WTC11 (cell line): ENCODE results near the gene SERPING1. TPM values are rescaled to one million over a fixed set of nuclear protein-coding genes. Genes with fewer than 3 reads are reported as not detected.

Source experiments
- ATAC-seq: fragments of 200-7000 bp; cut with Tn5 transposase; 2 replicates; pipeline ENCODE4 v1.10.0; 2021; ENCODE audit warnings: mild to moderate bottlenecking, moderate library complexity
- CTCF ChIA-PET: fragments of 300-600 bp; sonication (Branson Sonifier 250); formaldehyde crosslinking; loops from one replicate; lab custom pipeline; 2021; ENCODE audit warnings: antibody characterized with exemption; lab: Charles Lee
- POLR2A ChIA-PET: fragments of 350-600 bp; sonication (Branson Sonifier 250); formaldehyde crosslinking; loops from one replicate; lab custom pipeline; 2021; ENCODE audit warnings: antibody characterized with exemption; lab: Charles Lee
- DNase-seq: peaks from one replicate; pipeline ENCODE4 v3.0.0; 2021; ENCODE audit warnings: low spot score
- H3K27ac Mint-ChIP-seq: 2 replicates; pipeline ENCODE4 v1.8.0; 2021; ENCODE audit warnings: mixed read lengths
- H3K27me3 Mint-ChIP-seq: 2 replicates; pipeline ENCODE4 v1.8.0; 2021; ENCODE audit warnings: low read depth, mild to moderate bottlenecking, moderate library complexity, mixed read lengths
- H3K36me3 Mint-ChIP-seq: 2 replicates; pipeline ENCODE4 v1.8.0; 2021; ENCODE audit warnings: mixed read lengths
- H3K4me1 Mint-ChIP-seq: 2 replicates; pipeline ENCODE4 v1.8.0; 2022; ENCODE audit warnings: mixed read lengths
- H3K4me3 Mint-ChIP-seq: 2 replicates; pipeline ENCODE4 v1.8.0; 2021; ENCODE audit warnings: mild to moderate bottlenecking, moderate library complexity, mixed read lengths
- H3K9me3 Mint-ChIP-seq: 2 replicates; pipeline ENCODE4 v1.8.0; 2021; ENCODE audit warnings: mixed read lengths
- FOXP4 ChIP-seq: sonication (generic); formaldehyde crosslinking; IDR thresholded peaks from 2 replicates; pipeline ENCODE4 v1.8.0; 2022; ENCODE audit warnings: mild to moderate bottlenecking, missing genetic modification reagents
- PRDM15 ChIP-seq: sonication (generic); formaldehyde crosslinking; IDR thresholded peaks from 2 replicates; pipeline ENCODE4 v1.8.0; 2022; ENCODE audit warnings: missing genetic modification reagents
- RELA ChIP-seq: sonication (generic); formaldehyde crosslinking; IDR thresholded peaks from 2 replicates; pipeline ENCODE4 v1.8.1; 2022; ENCODE audit warnings: missing genetic modification reagents, mild to moderate bottlenecking, borderline replicate concordance
- ZNF219 ChIP-seq: sonication (generic); formaldehyde crosslinking; IDR thresholded peaks from 2 replicates; pipeline ENCODE4 v1.8.0; 2023; ENCODE audit warnings: missing genetic modification reagents, mild to moderate bottlenecking, borderline replicate concordance
- ZNF232 ChIP-seq: sonication (generic); formaldehyde crosslinking; IDR thresholded peaks from 2 replicates; pipeline ENCODE4 v1.8.0; 2022; ENCODE audit warnings: mild to moderate bottlenecking, missing genetic modification reagents
- ZNF425 ChIP-seq: fragments of 250-450 bp; sonication (Bioruptor Pico); conservative IDR thresholded peaks from 2 replicates; pipeline ENCODE4 v1.9.0; 2021; ENCODE audit warnings: mild to moderate bottlenecking
- ZNF671 ChIP-seq: fragments of 250-450 bp; sonication (Bioruptor Pico); IDR thresholded peaks from 2 replicates; pipeline ENCODE4 v1.8.0; 2021; ENCODE audit warnings: mild to moderate bottlenecking
- ZSCAN18 ChIP-seq: fragments of 250-450 bp; sonication (Bioruptor Pico); IDR thresholded peaks from 2 replicates; pipeline ENCODE4 v2.1.2; 2022; ENCODE audit warnings: mild to moderate bottlenecking, moderate library complexity
- total RNA-seq: library from RNA; stranded (reverse); gene quantifications from 3 replicates; pipeline ENCODE4 v1.2.3, GENCODE V29; 2021
- TF ChIP-seq, protein P1 (sequence below): fragments of 250-450 bp; sonication (Bioruptor Pico); IDR thresholded peaks from 2 replicates; pipeline ENCODE4 v1.9.0; 2021; ENCODE audit warnings: moderate library complexity, mild to moderate bottlenecking, inconsistent platforms, borderline replicate concordance
- TF ChIP-seq, protein P2 (sequence below): sonication (generic); formaldehyde crosslinking; IDR thresholded peaks from 2 replicates; pipeline ENCODE4 v1.8.0; 2022; ENCODE audit warnings: mild to moderate bottlenecking, missing genetic modification reagents
- TF ChIP-seq, protein P3 (sequence below): fragments of 250-450 bp; sonication (Bioruptor Pico); IDR thresholded peaks from 2 replicates; pipeline ENCODE4 v1.9.0; 2021; ENCODE audit warnings: mild to moderate bottlenecking

The SERPING1 gene
- total RNA-seq, 1 experiment from 2014 or later: 49.1 TPM

DNA sequence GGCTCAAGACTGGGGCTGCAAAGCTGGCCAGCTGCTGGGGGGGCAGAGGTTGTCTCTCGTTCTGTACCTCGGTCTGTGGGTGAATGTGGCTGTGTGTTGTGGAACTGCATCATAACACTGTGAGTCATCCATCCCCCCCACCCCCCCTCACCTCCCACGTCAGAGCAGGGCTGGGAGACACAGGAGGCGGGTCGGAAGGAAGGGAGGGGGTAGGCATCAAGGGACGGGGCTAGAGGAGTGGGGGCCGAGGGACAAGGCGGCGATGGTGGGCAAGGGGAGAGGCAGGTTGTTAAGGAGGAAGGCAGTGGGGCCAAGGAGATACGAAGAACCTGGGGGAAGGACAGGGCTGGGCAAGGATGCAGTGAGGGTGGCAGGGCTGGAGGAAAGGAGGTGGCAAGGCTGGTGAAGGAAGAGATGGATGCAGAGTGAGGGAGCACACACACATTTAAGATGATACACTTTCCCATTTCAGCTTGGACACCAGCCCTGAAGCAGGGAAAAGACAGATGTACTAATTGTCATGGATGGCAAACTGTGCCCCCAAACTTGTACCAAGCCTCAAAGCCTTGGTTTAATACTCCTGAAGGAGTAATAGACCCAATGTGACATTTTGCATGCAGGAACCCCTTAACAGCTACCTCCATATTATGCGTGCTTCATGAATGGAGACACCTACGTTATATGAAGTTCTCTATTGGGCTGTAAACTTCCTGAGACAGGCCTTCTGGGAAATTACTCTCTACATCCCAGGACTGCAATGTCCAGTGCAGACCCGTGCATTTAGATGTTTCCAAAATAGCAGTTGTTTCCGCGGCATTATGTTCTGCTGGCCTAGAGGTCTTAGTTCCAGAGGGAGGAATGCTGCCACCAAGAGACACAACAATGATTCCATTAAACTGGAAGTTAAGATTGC, 52.6 kb downstream of the SERPING1 start, which contains the start of gene YPEL4 (continued):
- TF ChIP-seq, protein P1, sequence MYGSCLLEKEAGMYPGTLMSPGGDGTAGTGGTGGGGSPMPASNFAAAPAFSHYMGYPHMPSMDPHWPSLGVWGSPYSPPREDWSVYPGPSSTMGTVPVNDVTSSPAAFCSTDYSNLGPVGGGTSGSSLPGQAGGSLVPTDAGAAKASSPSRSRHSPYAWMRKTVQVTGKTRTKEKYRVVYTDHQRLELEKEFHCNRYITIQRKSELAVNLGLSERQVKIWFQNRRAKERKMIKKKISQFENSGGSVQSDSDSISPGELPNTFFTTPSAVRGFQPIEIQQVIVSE (CRISPR knock-in tag): peak; percentile 56; the same call in 1 of the 2 replicates
- TF ChIP-seq RELA: no peak
- TF ChIP-seq, protein P2, sequence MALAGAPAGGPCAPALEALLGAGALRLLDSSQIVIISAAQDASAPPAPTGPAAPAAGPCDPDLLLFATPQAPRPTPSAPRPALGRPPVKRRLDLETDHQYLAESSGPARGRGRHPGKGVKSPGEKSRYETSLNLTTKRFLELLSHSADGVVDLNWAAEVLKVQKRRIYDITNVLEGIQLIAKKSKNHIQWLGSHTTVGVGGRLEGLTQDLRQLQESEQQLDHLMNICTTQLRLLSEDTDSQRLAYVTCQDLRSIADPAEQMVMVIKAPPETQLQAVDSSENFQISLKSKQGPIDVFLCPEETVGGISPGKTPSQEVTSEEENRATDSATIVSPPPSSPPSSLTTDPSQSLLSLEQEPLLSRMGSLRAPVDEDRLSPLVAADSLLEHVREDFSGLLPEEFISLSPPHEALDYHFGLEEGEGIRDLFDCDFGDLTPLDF (CRISPR knock-in tag): no peak
- TF ChIP-seq ZNF219 (CRISPR knock-in tag): 0 out of 2 replicates have a peak, but pooled peaks have one; percentile 13
- no peak for TF ChIP-seq ZNF232 (CRISPR knock-in tag)
- TF ChIP-seq PRDM15 (CRISPR knock-in tag): no peak
- TF ChIP-seq FOXP4 (CRISPR knock-in tag): no peak
- TF ChIP-seq ZNF425 (CRISPR knock-in tag): peak; percentile 80
- TF ChIP-seq, all 79 proteins: peak for 17

DNA sequence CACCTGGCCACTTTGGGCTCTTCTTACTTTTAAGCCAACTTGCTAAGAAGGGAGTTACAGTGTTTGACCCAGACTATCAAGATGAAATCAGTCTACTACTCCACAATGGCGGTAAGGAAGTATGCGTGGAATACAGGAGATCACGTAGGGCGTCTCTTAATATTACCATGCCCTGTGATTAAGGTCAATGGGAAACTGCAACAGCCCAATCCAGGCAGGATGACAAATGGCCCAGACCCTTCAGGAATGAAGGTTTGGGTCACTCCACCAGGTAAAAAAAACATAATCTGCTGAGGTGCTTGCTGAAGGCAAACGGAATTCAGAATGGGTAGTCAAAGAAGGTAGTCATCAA, 53.2 kb downstream of the SERPING1 start:
- ChIA-PET CTCF (interaction anchor here (2.8 kb wide), 1 partner anchor 83 kb away, joined by 17 read pairs; the partner anchor contains the start of gene UBE2L6), POLR2A (interaction anchor here (3.2 kb wide), 1 partner anchor 11 kb away, joined by 47 read pairs; no protein-coding TSS in a partner anchor)
- Mint-ChIP-seq H3K27ac (no peak overlapping the region), H3K27me3 (peaks cover 69% of the 10 kb centered on the region), H3K36me3 (no peaks in the 10 kb centered on the region), H3K9me3 (no peaks in the 10 kb centered on the region), H3K4me3 (peak overlapping the region; percentile 80), H3K4me1 (peaks cover 67% of the 10 kb centered on the region)
- TF ChIP-seq ZNF671 (peak; percentile 75), ZSCAN18 (CRISPR knock-in tag) (no peak)
- TF ChIP-seq, protein P3, sequence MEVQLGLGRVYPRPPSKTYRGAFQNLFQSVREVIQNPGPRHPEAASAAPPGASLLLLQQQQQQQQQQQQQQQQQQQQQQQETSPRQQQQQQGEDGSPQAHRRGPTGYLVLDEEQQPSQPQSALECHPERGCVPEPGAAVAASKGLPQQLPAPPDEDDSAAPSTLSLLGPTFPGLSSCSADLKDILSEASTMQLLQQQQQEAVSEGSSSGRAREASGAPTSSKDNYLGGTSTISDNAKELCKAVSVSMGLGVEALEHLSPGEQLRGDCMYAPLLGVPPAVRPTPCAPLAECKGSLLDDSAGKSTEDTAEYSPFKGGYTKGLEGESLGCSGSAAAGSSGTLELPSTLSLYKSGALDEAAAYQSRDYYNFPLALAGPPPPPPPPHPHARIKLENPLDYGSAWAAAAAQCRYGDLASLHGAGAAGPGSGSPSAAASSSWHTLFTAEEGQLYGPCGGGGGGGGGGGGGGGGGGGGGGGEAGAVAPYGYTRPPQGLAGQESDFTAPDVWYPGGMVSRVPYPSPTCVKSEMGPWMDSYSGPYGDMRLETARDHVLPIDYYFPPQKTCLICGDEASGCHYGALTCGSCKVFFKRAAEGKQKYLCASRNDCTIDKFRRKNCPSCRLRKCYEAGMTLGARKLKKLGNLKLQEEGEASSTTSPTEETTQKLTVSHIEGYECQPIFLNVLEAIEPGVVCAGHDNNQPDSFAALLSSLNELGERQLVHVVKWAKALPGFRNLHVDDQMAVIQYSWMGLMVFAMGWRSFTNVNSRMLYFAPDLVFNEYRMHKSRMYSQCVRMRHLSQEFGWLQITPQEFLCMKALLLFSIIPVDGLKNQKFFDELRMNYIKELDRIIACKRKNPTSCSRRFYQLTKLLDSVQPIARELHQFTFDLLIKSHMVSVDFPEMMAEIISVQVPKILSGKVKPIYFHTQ: peak; percentile 37; the same call in 1 of the 2 replicates
- ATAC-seq: no peak
- no peak for DNase-seq
